ENCODE measurements around the gene DCAF12.
"Not testable (repeated sequence)": the region's sequence is repeated elsewhere in the genome, so short reads cannot be mapped to it uniquely, and the experiment has no call there.

The DCAF12 gene

GRCh38 chr9:34138644-34139043 lies 12.1 kb upstream of the DCAF12 start:
- H3K36me3 ChIP-seq (replicated peaks in 1 of 2; ENCODE audit: control insufficient read depth in 2 of 2, insufficient read depth in 2 of 2, low read length in 2 of 2); H3K27me3 ChIP-seq (ENCODE audit: control insufficient read depth in 3 of 3, insufficient read depth in 3 of 3, low read depth in 1 of 3, low read length in 3 of 3); H3K23ac ChIP-seq (ENCODE audit: low read depth, low read length, poor library complexity); H2BK12ac ChIP-seq (ENCODE audit: low read length); H2BK15ac ChIP-seq (ENCODE audit: low read length); H4K8ac ChIP-seq (ENCODE audit: low read depth, low read length); H3K4me1 ChIP-seq (ENCODE audit: control insufficient read depth in 2 of 2, insufficient read depth in 1 of 2, low read depth in 1 of 2, low read length in 2 of 2); H3K4me3 ChIP-seq (ENCODE audit: low read length in 2 of 2); H3K79me1 ChIP-seq (ENCODE audit: low read depth, low read length); H2AFZ ChIP-seq (ENCODE audit: low read length); H3K27ac ChIP-seq (replicated peaks; ENCODE audit: low read length); H2BK120ac ChIP-seq (ENCODE audit: low read depth, low read length); H2AK5ac ChIP-seq (ENCODE audit: low read depth, low read length); H3K14ac ChIP-seq (ENCODE audit: low read length); H3K4me2 ChIP-seq (ENCODE audit: insufficient read depth, low read length, poor library complexity, severe bottlenecking); H3K9me3 ChIP-seq (replicated peaks in 1 of 2; ENCODE audit: control insufficient read depth in 2 of 2, insufficient read depth in 1 of 2, low read depth in 1 of 2, low read length in 2 of 2); H3K9ac ChIP-seq (ENCODE audit: low read depth, low read length, poor library complexity); DNase-seq (ENCODE audit: low spot score); H3K18ac ChIP-seq (ENCODE audit: low read length); H4K91ac ChIP-seq (ENCODE audit: low read depth, low read length, poor library complexity); H2BK5ac ChIP-seq (ENCODE audit: low read length); H3K4ac ChIP-seq (ENCODE audit: low read length): not testable (repeated sequence)
- WGBS, 2 donors (ENCODE audit: extremely low coverage in 2 of 2, insufficient read length in 2 of 2, insufficient replicate concordance in 1 of 2): no CpG with 5 or more reads among the region's 1 CpG

- no peak overlapping the region for H3K23ac ChIP-seq (ENCODE audit: low read depth, low read length, poor library complexity)
- no peak overlapping the region for H2BK15ac ChIP-seq (ENCODE audit: low read length)
- H3K4ac ChIP-seq (ENCODE audit: low read length): no peak overlapping the region
- H3K4me2 ChIP-seq (ENCODE audit: insufficient read depth, low read length, poor library complexity, severe bottlenecking): no peak overlapping the region
- no peak overlapping the region for H3K27ac ChIP-seq (replicated peaks; ENCODE audit: low read length)
- no peaks in the 10 kb centered on the region for H3K36me3 ChIP-seq (replicated peaks in 1 of 2; ENCODE audit: control insufficient read depth in 2 of 2, insufficient read depth in 2 of 2, low read length in 2 of 2)
- WGBS, 2 donors (ENCODE audit: extremely low coverage in 2 of 2, insufficient read length in 2 of 2, insufficient replicate concordance in 1 of 2): no CpG with 5 or more reads among the region's 30 CpGs
- H2AFZ ChIP-seq (ENCODE audit: low read length): no peak overlapping the region
- H4K8ac ChIP-seq (ENCODE audit: low read depth, low read length): no peak overlapping the region
- no peak overlapping the region for H2BK120ac ChIP-seq (ENCODE audit: low read depth, low read length)
- H3K79me1 ChIP-seq (ENCODE audit: low read depth, low read length): peaks cover 4% of the 10 kb centered on the region
- H3K9me3 ChIP-seq (replicated peaks in 1 of 2; ENCODE audit: control insufficient read depth in 2 of 2, insufficient read depth in 1 of 2, low read depth in 1 of 2, low read length in 2 of 2): no peaks in the 10 kb centered on the region
- H3K14ac ChIP-seq (ENCODE audit: low read length): no peak overlapping the region
- no peak overlapping the region for H2BK12ac ChIP-seq (ENCODE audit: low read length)
- H3K9ac ChIP-seq (ENCODE audit: low read depth, low read length, poor library complexity): no peak overlapping the region
- H3K27me3 ChIP-seq (ENCODE audit: control insufficient read depth in 3 of 3, insufficient read depth in 3 of 3, low read depth in 1 of 3, low read length in 3 of 3): no peaks in the 10 kb centered on the region
- no peak for DNase-seq (ENCODE audit: low spot score)
- no peaks in the 10 kb centered on the region for H3K4me1 ChIP-seq (ENCODE audit: control insufficient read depth in 2 of 2, insufficient read depth in 1 of 2, low read depth in 1 of 2, low read length in 2 of 2)
- H3K4me3 ChIP-seq (ENCODE audit: low read length in 2 of 2): peak overlapping the region in 1 of 2 donors; percentile 58
- H2AK5ac ChIP-seq (ENCODE audit: low read depth, low read length): no peak overlapping the region
- H2BK5ac ChIP-seq (ENCODE audit: low read length): peak overlapping the region; percentile 39
- no peak overlapping the region for H4K91ac ChIP-seq (ENCODE audit: low read depth, low read length, poor library complexity)
- no peak overlapping the region for H3K18ac ChIP-seq (ENCODE audit: low read length)
Measured at GRCh38 chr9:34134521-34134920, 8.0 kb upstream of the DCAF12 start.

GRCh38 chr9:34133436-34133949 lies 7.0 kb upstream of the DCAF12 start:
- no peak overlapping the region for H3K9ac ChIP-seq (ENCODE audit: low read depth, low read length, poor library complexity)
- H3K14ac ChIP-seq (ENCODE audit: low read length): no peak overlapping the region
- peak overlapping the region; percentile 89 for H3K23ac ChIP-seq (ENCODE audit: low read depth, low read length, poor library complexity)
- H2BK15ac ChIP-seq (ENCODE audit: low read length): no peak overlapping the region
- no peaks in the 10 kb centered on the region for H3K9me3 ChIP-seq (replicated peaks in 1 of 2; ENCODE audit: control insufficient read depth in 2 of 2, insufficient read depth in 1 of 2, low read depth in 1 of 2, low read length in 2 of 2)
- H3K36me3 ChIP-seq (replicated peaks in 1 of 2; ENCODE audit: control insufficient read depth in 2 of 2, insufficient read depth in 2 of 2, low read length in 2 of 2): no peaks in the 10 kb centered on the region
- no peak overlapping the region for H2BK120ac ChIP-seq (ENCODE audit: low read depth, low read length)
- no peak overlapping the region for H3K4me3 ChIP-seq (ENCODE audit: low read length in 2 of 2)
- no peak overlapping the region for H2AFZ ChIP-seq (ENCODE audit: low read length)
- H2AK5ac ChIP-seq (ENCODE audit: low read depth, low read length): no peak overlapping the region
- H3K4me2 ChIP-seq (ENCODE audit: insufficient read depth, low read length, poor library complexity, severe bottlenecking): no peak overlapping the region
- no peak overlapping the region for H2BK5ac ChIP-seq (ENCODE audit: low read length)
- no peaks in the 10 kb centered on the region for H3K4me1 ChIP-seq (ENCODE audit: control insufficient read depth in 2 of 2, insufficient read depth in 1 of 2, low read depth in 1 of 2, low read length in 2 of 2)
- DNase-seq (ENCODE audit: low spot score): no peak
- H2BK12ac ChIP-seq (ENCODE audit: low read length): no peak overlapping the region
- H3K4ac ChIP-seq (ENCODE audit: low read length): no peak overlapping the region
- WGBS, 2 donors (ENCODE audit: extremely low coverage in 2 of 2, insufficient read length in 2 of 2, insufficient replicate concordance in 1 of 2): no CpG with 5 or more reads among the region's 16 CpGs
- H3K27ac ChIP-seq (replicated peaks; ENCODE audit: low read length): no peak overlapping the region
- H4K8ac ChIP-seq (ENCODE audit: low read depth, low read length): no peak overlapping the region
- H3K79me1 ChIP-seq (ENCODE audit: low read depth, low read length): peaks cover 4% of the 10 kb centered on the region
- no peak overlapping the region for H4K91ac ChIP-seq (ENCODE audit: low read depth, low read length, poor library complexity)
- H3K27me3 ChIP-seq (ENCODE audit: control insufficient read depth in 3 of 3, insufficient read depth in 3 of 3, low read depth in 1 of 3, low read length in 3 of 3): no peaks in the 10 kb centered on the region
- H3K18ac ChIP-seq (ENCODE audit: low read length): no peak overlapping the region

GRCh38 chr9:34131571-34131970 lies 5.1 kb upstream of the DCAF12 start:
- H3K4me2 ChIP-seq (ENCODE audit: insufficient read depth, low read length, poor library complexity, severe bottlenecking): no peak overlapping the region
- no peak overlapping the region for H3K23ac ChIP-seq (ENCODE audit: low read depth, low read length, poor library complexity)
- H2BK15ac ChIP-seq (ENCODE audit: low read length): no peak overlapping the region
- H3K4me1 ChIP-seq (ENCODE audit: control insufficient read depth in 2 of 2, insufficient read depth in 1 of 2, low read depth in 1 of 2, low read length in 2 of 2): peaks cover 3 to 8% of the 10 kb centered on the region in 2 donors
- no peak for DNase-seq (ENCODE audit: low spot score)
- no peak overlapping the region for H2BK5ac ChIP-seq (ENCODE audit: low read length)
- no CpG with 5 or more reads among the region's 7 CpGs for WGBS, 2 donors (ENCODE audit: extremely low coverage in 2 of 2, insufficient read length in 2 of 2, insufficient replicate concordance in 1 of 2)
- no peak overlapping the region for H3K27ac ChIP-seq (replicated peaks; ENCODE audit: low read length)
- H4K8ac ChIP-seq (ENCODE audit: low read depth, low read length): no peak overlapping the region
- no peak overlapping the region for H3K14ac ChIP-seq (ENCODE audit: low read length)
- no peak overlapping the region for H3K9ac ChIP-seq (ENCODE audit: low read depth, low read length, poor library complexity)
- no peak overlapping the region for H3K4me3 ChIP-seq (ENCODE audit: low read length in 2 of 2)
- no peak overlapping the region for H2AFZ ChIP-seq (ENCODE audit: low read length)
- H2AK5ac ChIP-seq (ENCODE audit: low read depth, low read length): no peak overlapping the region
- H3K36me3 ChIP-seq (replicated peaks in 1 of 2; ENCODE audit: control insufficient read depth in 2 of 2, insufficient read depth in 2 of 2, low read length in 2 of 2): no peaks in the 10 kb centered on the region
- no peak overlapping the region for H4K91ac ChIP-seq (ENCODE audit: low read depth, low read length, poor library complexity)
- H3K27me3 ChIP-seq (ENCODE audit: control insufficient read depth in 3 of 3, insufficient read depth in 3 of 3, low read depth in 1 of 3, low read length in 3 of 3): no peaks in the 10 kb centered on the region
- no peak overlapping the region for H2BK12ac ChIP-seq (ENCODE audit: low read length)
- no peak overlapping the region for H3K18ac ChIP-seq (ENCODE audit: low read length)
- no peak overlapping the region for H2BK120ac ChIP-seq (ENCODE audit: low read depth, low read length)
- H3K9me3 ChIP-seq (replicated peaks in 1 of 2; ENCODE audit: control insufficient read depth in 2 of 2, insufficient read depth in 1 of 2, low read depth in 1 of 2, low read length in 2 of 2): no peaks in the 10 kb centered on the region
- peaks cover 4% of the 10 kb centered on the region for H3K79me1 ChIP-seq (ENCODE audit: low read depth, low read length)
- no peak overlapping the region for H3K4ac ChIP-seq (ENCODE audit: low read length)

Measured in neuronal stem cell (in vitro differentiated cells).